NCI-H345 treated with DMSO at 0.1 percent for 48 hours (cell line): Measurements from ENCODE around the gene NKX6-1.

Experiments
- DNase-seq: peaks from one replicate; lab custom pipeline; 2025; ENCODE audit not compliant: unreplicated experiment; lab: John Stamatoyannopoulos, UW

Gene NKX6-1

DNA sequence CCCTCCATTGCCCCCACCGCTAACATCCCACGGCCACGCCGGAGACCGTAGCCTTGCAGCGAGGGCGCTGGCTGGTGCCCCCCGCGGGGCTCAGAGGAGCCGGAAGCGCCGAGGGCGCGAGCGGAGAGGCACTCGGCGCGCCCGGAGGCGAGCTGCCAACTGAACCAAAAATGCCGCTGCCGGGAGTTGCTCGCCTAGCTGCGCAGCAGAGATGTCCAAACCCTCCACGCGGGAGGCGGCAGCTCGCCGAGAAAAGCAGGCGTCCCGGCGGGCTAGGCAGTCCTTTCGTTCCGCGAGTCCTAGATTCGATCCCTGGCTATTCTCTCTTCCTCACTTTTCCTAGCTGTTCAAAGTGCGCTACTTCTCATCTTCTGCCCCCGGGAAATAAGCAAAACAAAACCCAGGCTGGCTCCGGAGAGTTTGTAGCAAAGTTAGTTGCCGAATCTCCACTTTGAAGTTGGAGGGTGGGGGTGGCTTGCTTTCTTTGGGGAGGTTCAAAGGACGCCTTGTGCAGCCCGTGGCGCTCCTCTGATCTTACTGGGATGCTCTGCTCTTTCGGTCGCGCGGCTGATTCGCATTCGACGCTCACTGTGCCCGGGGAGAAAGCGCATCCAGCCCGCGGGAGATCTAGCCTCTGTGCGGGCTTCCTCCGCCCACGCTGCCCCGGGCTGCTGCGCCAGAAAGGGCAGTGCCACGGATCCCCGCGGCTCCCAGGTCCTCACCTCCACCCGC lies 723 bp downstream of the NKX6-1 start:
- no peak for DNase-seq

- no peak for DNase-seq
Observed at GRCh38 chr4:84497504-84498202, 1.4 kb downstream of the NKX6-1 start.

DNA sequence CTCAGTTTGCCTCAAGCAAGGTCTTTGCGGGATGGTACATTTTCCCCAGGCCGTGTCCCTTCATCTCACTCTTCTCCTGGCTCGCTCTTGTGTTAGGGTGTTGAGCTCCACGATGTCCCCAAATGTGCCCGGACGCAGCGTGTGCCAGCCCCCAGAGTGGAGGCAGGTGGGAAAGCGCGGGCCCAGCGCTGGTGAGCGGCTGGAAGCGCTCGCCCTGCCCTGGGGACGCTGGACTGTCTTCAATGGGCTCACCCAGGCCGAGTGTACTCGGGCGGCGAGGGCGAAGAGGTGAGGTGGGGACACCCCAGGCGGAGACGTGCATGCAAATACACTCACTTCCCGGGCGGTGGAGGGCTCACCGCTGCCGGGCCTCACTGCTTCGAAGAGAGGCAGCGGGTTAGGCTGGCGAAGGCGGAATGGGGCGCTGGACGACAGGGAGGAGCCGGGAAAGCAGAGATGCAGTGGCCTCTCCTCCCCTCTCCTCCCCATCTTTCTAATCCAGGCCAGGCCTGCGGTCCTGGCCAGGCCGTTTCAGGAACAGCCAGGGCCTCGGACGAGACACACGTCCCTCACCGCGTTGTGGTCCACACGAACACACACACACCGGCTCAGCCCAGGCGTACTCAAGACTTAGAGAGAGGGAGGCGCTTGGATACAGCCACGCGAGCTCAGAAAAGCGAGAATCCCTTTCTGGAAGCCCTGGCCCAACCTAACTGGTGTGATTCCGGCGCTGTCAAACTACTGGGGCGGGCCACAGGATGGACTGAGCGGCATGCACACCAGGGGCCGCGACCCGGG lies 2.2 kb downstream of the NKX6-1 start:
- DNase-seq, result no peak

DNA sequence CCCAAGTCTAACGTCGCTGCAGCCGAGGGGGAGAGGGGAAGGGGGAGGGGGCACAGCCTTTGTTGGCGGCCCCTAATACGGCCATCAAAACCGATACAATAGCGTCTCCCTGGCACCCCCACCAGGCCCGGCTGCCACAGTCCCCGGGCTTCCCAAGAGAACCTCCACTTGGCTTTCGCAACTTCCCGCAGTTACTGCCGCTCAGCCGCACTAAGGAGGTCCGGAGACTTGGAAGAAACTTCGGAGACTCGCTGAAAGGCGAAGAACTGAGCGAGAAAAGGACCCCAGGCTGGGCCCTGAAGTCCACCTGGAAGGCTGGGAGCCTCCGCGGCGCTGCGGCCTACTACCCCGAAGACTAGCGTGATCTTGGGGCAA lies 2.8 kb downstream of the NKX6-1 start:
- no peak for DNase-seq

GRCh38 chr4:84495794-84496261 lies 3.3 kb downstream of the NKX6-1 start:
- no peak for DNase-seq

GRCh38 chr4:84495118-84495793 lies 3.8 kb downstream of the NKX6-1 start:
- no peak for DNase-seq

DNA sequence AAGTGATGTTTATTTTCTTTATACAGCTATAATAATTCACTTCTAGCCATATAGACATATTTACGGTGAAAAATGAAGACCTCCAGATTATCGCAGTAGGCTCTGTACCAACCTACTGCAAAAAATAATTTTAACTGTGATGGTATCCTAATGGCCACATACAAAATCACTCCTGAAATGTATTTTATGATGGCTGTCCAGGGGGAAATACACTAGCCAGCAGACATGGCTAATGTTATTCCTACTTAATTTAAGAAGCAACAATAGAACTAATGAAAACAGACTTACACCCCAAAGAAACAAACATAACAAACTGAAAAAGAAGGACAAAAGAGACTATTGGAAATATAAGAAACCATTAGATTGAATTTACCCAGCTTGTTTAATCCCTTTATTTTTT lies 4.6 kb downstream of the NKX6-1 start:
- DNase-seq, result no peak

- no peak for DNase-seq
Observed at GRCh38 chr4:84494076-84494475, 5.0 kb downstream of the NKX6-1 start.

- no peak for DNase-seq
Observed at GRCh38 chr4:84493092-84493850, 5.8 kb downstream of the NKX6-1 start.

- DNase-seq, result no peak
Observed at GRCh38 chr4:84492737-84493091, 6.4 kb downstream of the NKX6-1 start.

DNA sequence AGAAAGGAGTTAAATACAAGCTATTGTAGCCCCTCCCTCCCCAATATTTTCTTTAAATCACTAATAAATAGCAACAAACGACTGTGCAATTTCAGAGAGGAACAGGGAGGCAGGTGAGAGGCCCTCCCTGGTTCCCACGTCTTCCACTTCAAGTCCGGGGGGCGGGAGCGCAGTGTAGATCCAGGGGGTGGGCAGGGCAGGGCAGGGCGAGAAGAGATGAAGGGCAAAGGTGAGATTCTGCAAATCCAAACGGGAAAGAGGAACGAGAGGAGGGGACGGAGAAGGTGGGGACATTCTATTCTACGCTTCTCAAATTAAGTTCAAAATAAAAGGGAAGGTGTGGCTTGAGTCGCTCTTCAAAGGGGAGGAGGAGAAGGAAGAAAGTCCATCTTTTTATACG lies 6.8 kb downstream of the NKX6-1 start:
- DNase-seq, result no peak

DNA sequence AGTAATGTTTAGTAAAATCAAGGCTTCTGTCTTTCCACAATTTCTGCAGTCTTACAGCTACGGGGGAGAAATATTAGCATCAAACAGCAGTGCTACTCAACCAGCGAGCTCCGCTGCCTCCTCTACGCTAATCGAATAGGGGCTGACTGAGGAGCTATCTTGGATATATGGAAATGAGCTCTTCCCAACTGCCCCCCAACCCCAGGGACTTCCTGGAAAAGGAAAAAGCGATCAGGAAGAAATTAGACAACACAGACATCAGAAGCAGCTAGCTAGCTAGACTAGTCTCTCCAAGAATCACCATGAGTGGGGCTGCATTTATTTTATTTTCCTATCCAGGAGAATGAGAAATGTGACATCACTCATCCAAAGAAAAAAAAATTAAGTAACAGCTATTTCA lies 7.6 kb downstream of the NKX6-1 start:
- DNase-seq, result no peak

- DNase-seq, result no peak
Observed at GRCh38 chr4:84490663-84491062, 8.4 kb downstream of the NKX6-1 start.

DNA sequence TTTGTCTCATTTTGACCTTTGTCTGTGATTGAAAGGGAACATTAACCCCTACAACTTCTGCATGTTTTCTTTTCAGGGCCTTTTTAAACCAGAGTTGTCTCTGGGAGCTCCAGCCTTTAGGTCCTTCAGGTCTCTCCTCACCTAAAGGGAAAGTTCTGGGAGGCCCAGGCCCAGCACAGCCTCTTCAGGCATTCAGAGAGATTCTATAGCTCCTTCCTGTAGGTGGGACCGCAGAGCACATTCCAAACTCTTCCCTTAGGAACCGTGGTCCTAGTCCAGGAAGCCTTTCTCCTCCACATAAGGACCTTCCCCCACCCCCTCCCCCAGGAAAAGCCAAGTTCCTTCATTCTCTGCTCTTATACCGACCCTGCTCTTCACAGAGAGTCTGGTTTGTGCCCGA lies 14.9 kb downstream of the NKX6-1 start:
- no peak for DNase-seq

DNA sequence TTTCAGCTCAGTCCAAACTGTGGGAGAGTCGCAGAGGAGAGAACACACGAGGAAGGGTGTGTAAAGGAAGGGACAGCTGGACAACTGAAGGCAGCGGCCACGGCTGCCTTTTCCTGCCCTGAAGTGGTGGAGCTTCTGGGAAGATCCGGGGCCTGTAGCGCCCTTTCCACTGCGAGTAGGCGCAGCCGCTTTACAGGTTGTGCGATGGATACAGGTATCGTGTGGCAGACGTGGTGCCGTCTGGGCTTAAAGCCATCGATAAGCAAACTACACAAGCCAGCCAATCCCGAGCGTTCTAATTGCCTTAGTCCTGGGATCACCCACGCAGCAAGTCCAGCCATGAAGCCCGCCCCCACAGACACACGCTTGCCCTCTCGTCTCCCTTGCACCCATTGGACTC lies 15.4 kb downstream of the NKX6-1 start:
- no peak for DNase-seq

- DNase-seq, result no peak
Observed at GRCh38 chr4:84482564-84483563, 16.2 kb downstream of the NKX6-1 start.

- DNase-seq, result no peak
Observed at GRCh38 chr4:84481860-84482245, 17.2 kb downstream of the NKX6-1 start.

DNA sequence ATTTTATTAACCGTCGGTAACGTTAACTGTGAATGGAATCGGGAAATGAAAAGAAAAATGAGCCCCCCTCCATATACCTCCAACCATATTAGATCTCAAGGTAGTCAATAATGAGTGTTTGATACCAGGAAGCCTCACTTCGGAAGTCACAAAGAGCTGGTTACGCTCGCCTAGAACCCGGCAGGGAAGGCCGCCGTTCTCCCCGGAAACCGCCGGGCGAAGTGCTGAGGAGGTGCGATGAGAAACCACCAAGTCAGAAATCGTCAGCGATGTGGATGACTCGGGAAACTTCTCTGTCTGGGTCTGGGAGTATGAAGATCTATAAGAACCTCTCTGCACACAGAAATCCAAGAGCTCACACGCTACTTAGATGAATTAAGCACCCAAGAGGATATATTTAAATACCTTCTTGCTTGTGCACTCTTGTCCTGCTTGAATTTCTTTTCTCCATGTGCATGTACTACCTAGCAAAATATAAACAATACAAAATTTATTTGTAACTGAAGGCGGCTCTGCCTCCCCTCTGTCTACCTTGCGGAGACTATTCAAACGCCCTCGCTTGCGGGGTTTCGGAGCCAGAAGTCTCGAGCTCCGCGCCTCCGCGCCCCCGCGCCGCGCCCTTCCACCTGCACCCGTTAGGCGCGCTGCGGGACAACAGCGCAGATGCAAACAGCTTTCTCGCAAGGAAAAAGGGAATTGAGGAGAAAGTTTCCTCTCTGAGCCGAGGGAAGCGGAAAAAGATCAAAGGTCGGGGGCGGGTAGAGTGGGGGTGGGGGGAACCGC lies 17.8 kb downstream of the NKX6-1 start:
- no peak for DNase-seq

DNA sequence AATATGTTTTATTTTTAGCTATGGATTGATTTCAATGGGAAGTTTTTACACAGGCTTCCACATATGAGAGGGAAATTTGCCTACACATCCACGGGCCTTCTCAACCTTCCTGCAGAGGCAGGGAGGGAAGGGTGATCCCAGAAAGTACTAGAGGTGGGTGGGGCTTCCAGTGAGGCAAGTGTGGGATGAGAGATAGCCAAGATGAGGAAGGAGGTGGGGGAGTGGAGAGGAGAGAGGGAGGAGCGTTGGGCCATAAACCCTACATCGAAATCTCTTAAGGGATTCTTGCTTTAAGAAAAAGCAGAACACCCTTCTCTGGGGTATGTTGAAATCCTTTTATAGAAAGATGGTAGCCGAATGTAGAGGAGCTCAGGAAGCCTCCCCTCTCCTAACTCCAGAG lies 19.0 kb downstream of the NKX6-1 start:
- DNase-seq, result no peak
